H9 (cell line): ENCODE data around the gene TCF7L1. TPM values are rescaled to one million over a fixed set of nuclear protein-coding genes. Genes with fewer than 3 reads are reported as not detected.

Source experiments
- DNase-seq: peaks from one replicate; pipeline ENCODE4 v3.0.0-alpha.2; 2017
- H2AFZ ChIP-seq: one replicate; pipeline ENCODE4 v1.6.1; 2013; ENCODE audit warnings: mild to moderate bottlenecking, low read length, control low read depth, moderate library complexity
- H2AK5ac ChIP-seq: 2 replicates; pipeline ENCODE4 v1.6.1; 2013; ENCODE audit warnings: low read length, control low read depth, mixed read lengths; ENCODE audit not compliant: insufficient read length
- H2BK120ac ChIP-seq: one replicate; pipeline ENCODE4 v1.6.1; 2013; ENCODE audit warnings: low read depth, mild to moderate bottlenecking, low read length, control low read depth, inconsistent platforms; ENCODE audit not compliant: poor library complexity, severe bottlenecking
- H2BK12ac ChIP-seq: 2 replicates; pipeline ENCODE4 v1.6.1; 2013; ENCODE audit warnings: low read length, control low read depth, mixed read lengths, low read depth; ENCODE audit not compliant: insufficient read length
- H2BK15ac ChIP-seq: 2 replicates; pipeline ENCODE4 v1.6.1; 2013; ENCODE audit warnings: low read depth, low read length, control low read depth
- H2BK20ac ChIP-seq: one replicate; pipeline ENCODE4 v1.6.1; 2013; ENCODE audit warnings: low read depth, mild to moderate bottlenecking, low read length, control low read depth, inconsistent platforms; ENCODE audit not compliant: poor library complexity, severe bottlenecking
- H2BK5ac ChIP-seq: 2 replicates; pipeline ENCODE4 v1.6.1; 2013; ENCODE audit warnings: low read length, control low read depth, mixed read lengths; ENCODE audit not compliant: insufficient read length
- H3K14ac ChIP-seq: 2 replicates; pipeline ENCODE4 v1.6.1; 2013; ENCODE audit warnings: low read length, control low read depth; ENCODE audit not compliant: insufficient read depth
- H3K18ac ChIP-seq: 2 replicates; pipeline ENCODE4 v1.6.1; 2013; ENCODE audit warnings: low read depth, mild to moderate bottlenecking, mixed read lengths, low read length, control low read depth; ENCODE audit not compliant: insufficient read length
- H3K23ac ChIP-seq: 2 replicates; pipeline ENCODE4 v1.6.1; 2013; ENCODE audit warnings: low read length, control low read depth, mixed read lengths, low read depth; ENCODE audit not compliant: insufficient read length
- H3K23me2 ChIP-seq: 2 replicates; pipeline ENCODE4 v1.6.1; 2013; ENCODE audit warnings: low read depth, mild to moderate bottlenecking, mixed read lengths, low read length, control low read depth; ENCODE audit not compliant: insufficient read length, poor library complexity, severe bottlenecking
- H3K27ac ChIP-seq: 2 replicates; pipeline ENCODE4 v1.5.1; 2013; ENCODE audit warnings: low read length, control low read depth, mixed read lengths, low read depth; ENCODE audit not compliant: insufficient read length
- H3K27me3 ChIP-seq: 2 replicates; pipeline ENCODE4 v1.6.1; 2013; ENCODE audit warnings: low read length, control low read depth, inconsistent platforms; ENCODE audit not compliant: insufficient read depth
- H3K4ac ChIP-seq: 2 replicates; pipeline ENCODE4 v1.6.1; 2013; ENCODE audit warnings: low read depth, mild to moderate bottlenecking, control low read depth, inconsistent platforms, low read length, moderate library complexity
- H3K4me1 ChIP-seq: 2 replicates; pipeline ENCODE4 v1.6.1; 2013; ENCODE audit warnings: low read length, control low read depth, inconsistent platforms; ENCODE audit not compliant: insufficient read depth
- H3K4me2 ChIP-seq: 2 replicates; pipeline ENCODE4 v1.6.1; 2013; ENCODE audit warnings: low read length, control low read depth, mixed read lengths; ENCODE audit not compliant: insufficient read length, insufficient read depth
- H3K56ac ChIP-seq: 2 replicates; pipeline ENCODE4 v1.6.1; 2013; ENCODE audit warnings: low read depth, mild to moderate bottlenecking, mixed read lengths, low read length, control low read depth; ENCODE audit not compliant: insufficient read length
- H3K79me1 ChIP-seq: 2 replicates; pipeline ENCODE4 v1.6.1; 2013; ENCODE audit warnings: low read depth, mild to moderate bottlenecking, moderate library complexity, low read length, control low read depth, inconsistent platforms; ENCODE audit not compliant: insufficient read depth, poor library complexity, severe bottlenecking
- H3K79me2 ChIP-seq: 2 replicates; pipeline ENCODE4 v1.6.1; 2013; ENCODE audit warnings: low read length, control low read depth, inconsistent platforms; ENCODE audit not compliant: insufficient read depth
- H3K9ac ChIP-seq: 2 replicates; pipeline ENCODE4 v1.6.1; 2013; ENCODE audit warnings: low read length, control low read depth, mixed read lengths; ENCODE audit not compliant: insufficient read length; ENCODE audit errors: extremely low read depth
- H3K9me3 ChIP-seq: one replicate; pipeline ENCODE4 v1.6.1; 2013; ENCODE audit warnings: low read depth, low read length, inconsistent platforms; ENCODE audit not compliant: control insufficient read depth
- H3T11ph ChIP-seq: one replicate; pipeline ENCODE4 v1.6.1; 2013; ENCODE audit warnings: mild to moderate bottlenecking, low read length, control low read depth, inconsistent platforms
- H4K20me1 ChIP-seq: one replicate; pipeline ENCODE4 v1.6.1; 2013; ENCODE audit not compliant: control insufficient read depth, insufficient read length, insufficient read depth
- H4K5ac ChIP-seq: 2 replicates; pipeline ENCODE4 v1.6.1; 2013; ENCODE audit warnings: low read depth, mild to moderate bottlenecking, mixed read lengths, low read length, control low read depth; ENCODE audit not compliant: insufficient read length
- H4K8ac ChIP-seq: replicated peaks from 2 replicates; pipeline ENCODE4 v1.6.1; 2013; ENCODE audit warnings: low read length, control low read depth, mixed read lengths, low read depth; ENCODE audit not compliant: insufficient read length
- H4K91ac ChIP-seq: 2 replicates; pipeline ENCODE4 v1.6.1; 2013; ENCODE audit warnings: low read depth, mild to moderate bottlenecking, moderate library complexity, mixed read lengths, low read length, control low read depth; ENCODE audit not compliant: insufficient read length
- H3K27ac Mint-ChIP-seq, 3 experiments: 2 replicates in 2 of 3; 3 replicates in 1 of 3; pipeline ENCODE4 v1.8.0; 2020 to 2021; ENCODE audit warnings: mixed read lengths in 3 of 3, mild to moderate bottlenecking in 1 of 3, moderate library complexity in 1 of 3
- H3K27me3 Mint-ChIP-seq: 2 replicates; pipeline ENCODE4 v1.8.0; 2021; ENCODE audit warnings: low read depth, mild to moderate bottlenecking, moderate library complexity, mixed read lengths
- H3K36me3 Mint-ChIP-seq, 3 experiments: 2 replicates in 2 of 3; 3 replicates in 1 of 3; pipeline ENCODE4 v1.8.0; 2020 to 2021; ENCODE audit warnings: low read depth in 3 of 3, mixed read lengths in 3 of 3; ENCODE audit not compliant: insufficient read depth in 1 of 3
- H3K4me1 Mint-ChIP-seq, 2 experiments: 2 replicates each; pipeline ENCODE4 v1.8.0; 2020; ENCODE audit warnings: mixed read lengths in 2 of 2
- H3K4me3 Mint-ChIP-seq, 2 experiments: 2 replicates in 1 of 2; 3 replicates in 1 of 2; pipeline ENCODE4 v1.8.0; 2020 to 2021; ENCODE audit warnings: mild to moderate bottlenecking in 2 of 2, mixed read lengths in 2 of 2, moderate library complexity in 1 of 2
- H3K9me3 Mint-ChIP-seq, 2 experiments: 2 replicates in 1 of 2; 3 replicates in 1 of 2; pipeline ENCODE4 v1.8.0; 2020; ENCODE audit warnings: mild to moderate bottlenecking in 2 of 2, mixed read lengths in 2 of 2, moderate library complexity in 1 of 2
- CTCF ChIP-seq: fragments of 200-600 bp; sonication (generic); conservative IDR thresholded peaks from 3 replicates; pipeline ENCODE4 v1.8.0; 2021; ENCODE audit warnings: antibody characterized with exemption, mild to moderate bottlenecking
- WGBS: extraction: QIAGEN DNeasy Blood & Tissue Kit; methylation state at CpG from one replicate; pipeline ENCODE4 v1.1.7; 2013; ENCODE audit warnings: missing lambda C conversion rate, low lambda C conversion rate, mixed read lengths; ENCODE audit not compliant: insufficient read length; ENCODE audit errors: extremely low coverage; 5-methylcytosine and 5-hydroxymethylcytosine counted together
- total RNA-seq: library from RNA; stranded (reverse); gene quantifications from 2 replicates; pipeline ENCODE4 v1.2.1, GENCODE V29; 2021

Gene TCF7L1
- total RNA-seq, 1 experiment from 2014 or later: 112 TPM

DNA sequence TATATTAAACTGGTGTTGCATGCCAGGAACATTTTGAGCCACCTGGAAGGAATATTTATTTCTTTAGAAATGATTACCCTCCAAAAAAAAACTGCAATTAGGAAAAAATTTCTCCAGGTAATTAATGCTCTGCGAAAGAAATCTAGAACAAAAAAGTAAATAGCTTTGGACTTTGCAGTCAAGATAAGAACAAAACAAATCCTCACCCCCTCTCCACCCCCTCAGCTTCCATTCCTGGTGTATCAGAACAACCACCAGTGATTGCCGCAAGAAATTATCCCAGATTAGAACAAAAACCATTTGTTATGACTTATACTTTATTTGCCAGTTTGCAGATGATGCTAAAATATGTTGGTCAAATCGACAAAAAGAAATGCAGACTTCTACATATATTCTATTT, 17.0 kb upstream of the TCF7L1 start:
- Histone ChIP-seq H3K14ac (no peak overlapping the region), H2BK120ac (no peak overlapping the region), H3K23me2 (no peaks in the 10 kb centered on the region), H3K4me2 (no peak overlapping the region), H3K79me1 (no peaks in the 10 kb centered on the region), H3K4me1 (no peaks in the 10 kb centered on the region), H3K9ac (no peak overlapping the region), H3K23ac (no peak overlapping the region), H4K91ac (no peak overlapping the region), H2AK5ac (no peak overlapping the region), H2AFZ (no peak overlapping the region), H4K8ac (no peak overlapping the region), H3K27me3 (peaks cover 5% of the 10 kb centered on the region; the same call in 1 of the 2 replicates), H2BK5ac (no peak overlapping the region), H3T11ph (no peak overlapping the region), H3K18ac (no peak overlapping the region), H2BK20ac (no peak overlapping the region), H3K79me2 (no peaks in the 10 kb centered on the region), H3K56ac (no peak overlapping the region), H3K9me3 (no peaks in the 10 kb centered on the region), H4K20me1 (no peaks in the 10 kb centered on the region), H2BK15ac (no peak overlapping the region), H2BK12ac (no peak overlapping the region), H4K5ac (no peak overlapping the region), H3K27ac (no peak overlapping the region), H3K4ac (no peak overlapping the region)
- H3K27me3 Mint-ChIP-seq: peaks cover 98% of the 10 kb centered on the region
- H3K36me3 Mint-ChIP-seq: no peaks in the 10 kb centered on the region; a peak in 1 of 7 replicates
- no peak overlapping the region for H3K27ac Mint-ChIP-seq
- H3K4me3 Mint-ChIP-seq: no peak overlapping the region
- WGBS: no CpG with 5 or more reads among the region's 3 CpGs
- H3K4me1 Mint-ChIP-seq: peaks cover 11 to 19% of the 10 kb centered on the region in 2 experiments
- H3K9me3 Mint-ChIP-seq: peaks cover 0 to 5% of the 10 kb centered on the region in 2 experiments; a peak in 3 of 5 replicates
- no peak for DNase-seq
- TF ChIP-seq CTCF: no peak
